Smooth muscle cell (in vitro differentiated cells): ENCODE data around the gene CLASP2. TPM values are rescaled to one million over a fixed set of nuclear protein-coding genes. Genes with fewer than 3 reads are reported as not detected.

Experiments
- DNase-seq: peaks from one replicate; lab custom pipeline; 2025; ENCODE audit not compliant: unreplicated experiment; lab: John Stamatoyannopoulos, UW
- H2AFZ ChIP-seq: fragments of 200-600 bp; sonication (generic); 2 replicates; pipeline ENCODE4 v1.6.0; 2016; ENCODE audit warnings: antibody characterized with exemption, low read depth, mild to moderate bottlenecking
- H3F3A ChIP-seq: fragments of 200-600 bp; sonication (generic); 2 replicates; pipeline ENCODE4 v1.6.0; 2017; ENCODE audit warnings: antibody characterized with exemption, low read depth
- H3K27ac ChIP-seq: fragments of 200-600 bp; sonication (generic); 2 replicates; pipeline ENCODE4 v1.5.1; 2016; ENCODE audit warnings: low read depth, mild to moderate bottlenecking
- H3K27me3 ChIP-seq: fragments of 200-600 bp; sonication (generic); 2 replicates; pipeline ENCODE4 v1.6.1; 2016; ENCODE audit warnings: low read depth, mild to moderate bottlenecking
- H3K36me3 ChIP-seq: fragments of 200-600 bp; sonication (generic); 2 replicates; pipeline ENCODE4 v1.5.1; 2016; ENCODE audit warnings: low read depth
- H3K4me1 ChIP-seq: fragments of 200-600 bp; sonication (generic); 2 replicates; pipeline ENCODE4 v1.5.1; 2016; ENCODE audit warnings: low read depth
- H3K4me2 ChIP-seq: fragments of 200-600 bp; sonication (generic); 2 replicates; pipeline ENCODE4 v1.6.0; 2016; ENCODE audit warnings: mild to moderate bottlenecking
- H3K4me3 ChIP-seq: fragments of 200-600 bp; sonication (generic); 2 replicates; pipeline ENCODE4 v1.5.1; 2016; ENCODE audit warnings: mild to moderate bottlenecking
- H3K79me2 ChIP-seq: fragments of 200-600 bp; sonication (generic); 2 replicates; pipeline ENCODE4 v1.6.0; 2016; ENCODE audit warnings: low read depth, mild to moderate bottlenecking
- H3K9ac ChIP-seq: fragments of 200-600 bp; sonication (generic); 2 replicates; pipeline ENCODE4 v1.6.0; 2016; ENCODE audit warnings: low read depth
- H3K9me3 ChIP-seq: fragments of 200-600 bp; sonication (generic); replicated peaks from 2 replicates; pipeline ENCODE4 v1.5.1; 2016; ENCODE audit warnings: low read depth
- H4K20me1 ChIP-seq: fragments of 200-600 bp; sonication (generic); 2 replicates; pipeline ENCODE4 v1.6.0; 2016; ENCODE audit warnings: low read depth
- WGBS: methylation state at CpG from one replicate; pipeline ENCODE4 v1.1.7; 2016; ENCODE audit warnings: low lambda C conversion rate; 5-methylcytosine and 5-hydroxymethylcytosine counted together
- polyA plus RNA-seq: library from polyadenylated mRNA; unstranded; fragments of >200 nt; fragmentation: Nextera tagmentation; extraction: Ambion mirVana; gene quantifications from 2 replicates; pipeline ENCODE4 v1.2.1, GENCODE V29; 2016
- total RNA-seq: library from RNA; depleted of rRNA; stranded (reverse); fragments of >200 nt; gene quantifications from 2 replicates; pipeline ENCODE4 v1.2.3, GENCODE V29; 2014
- TF ChIP-seq, protein P1 (sequence below): fragments of 200-600 bp; sonication (generic); IDR thresholded peaks from 2 replicates; pipeline ENCODE4 v1.5.1; 2017; ENCODE audit warnings: borderline replicate concordance, mild to moderate bottlenecking, antibody characterized with exemption; ENCODE audit not compliant: insufficient read depth, poor library complexity, severe bottlenecking

The CLASP2 gene
- total and polyA plus RNA-seq, 2 experiments from 2014 or later = 17.9 to 61.4 TPM

DNA sequence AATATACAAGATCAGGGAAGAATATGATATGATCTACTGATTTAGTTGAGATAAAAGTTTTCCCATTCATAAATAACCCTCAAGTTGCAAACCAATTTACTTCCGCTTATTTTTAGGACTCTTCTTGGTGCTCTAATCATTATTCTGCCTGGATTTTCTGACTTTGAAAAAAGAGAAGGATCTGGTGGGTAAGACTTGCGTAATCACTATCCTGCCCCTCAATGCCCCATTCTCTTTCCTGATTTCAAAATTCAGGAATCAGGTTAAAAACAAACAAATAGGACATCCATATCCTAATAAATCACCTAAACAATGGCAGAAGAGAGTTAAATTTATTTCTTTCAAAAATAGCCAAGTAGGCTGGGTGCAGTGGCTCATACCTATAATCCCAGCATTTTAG lies 127.5 kb downstream of the CLASP2 start:
- no peak for DNase-seq
- H3K4me1 ChIP-seq = no peaks in the 10 kb centered on the region
- H4K20me1 ChIP-seq = no peaks in the 10 kb centered on the region
- no peak overlapping the region for H3K9ac ChIP-seq
- H3K79me2 ChIP-seq = no peaks in the 10 kb centered on the region
- no peak overlapping the region for H2AFZ ChIP-seq
- H3K27me3 ChIP-seq = no peaks in the 10 kb centered on the region
- 97% methylated on average over 2 of the region's 2 CpGs for WGBS
- no peaks in the 10 kb centered on the region for H3K9me3 ChIP-seq
- H3K27ac ChIP-seq = no peak overlapping the region
- TF ChIP-seq, protein P1, sequence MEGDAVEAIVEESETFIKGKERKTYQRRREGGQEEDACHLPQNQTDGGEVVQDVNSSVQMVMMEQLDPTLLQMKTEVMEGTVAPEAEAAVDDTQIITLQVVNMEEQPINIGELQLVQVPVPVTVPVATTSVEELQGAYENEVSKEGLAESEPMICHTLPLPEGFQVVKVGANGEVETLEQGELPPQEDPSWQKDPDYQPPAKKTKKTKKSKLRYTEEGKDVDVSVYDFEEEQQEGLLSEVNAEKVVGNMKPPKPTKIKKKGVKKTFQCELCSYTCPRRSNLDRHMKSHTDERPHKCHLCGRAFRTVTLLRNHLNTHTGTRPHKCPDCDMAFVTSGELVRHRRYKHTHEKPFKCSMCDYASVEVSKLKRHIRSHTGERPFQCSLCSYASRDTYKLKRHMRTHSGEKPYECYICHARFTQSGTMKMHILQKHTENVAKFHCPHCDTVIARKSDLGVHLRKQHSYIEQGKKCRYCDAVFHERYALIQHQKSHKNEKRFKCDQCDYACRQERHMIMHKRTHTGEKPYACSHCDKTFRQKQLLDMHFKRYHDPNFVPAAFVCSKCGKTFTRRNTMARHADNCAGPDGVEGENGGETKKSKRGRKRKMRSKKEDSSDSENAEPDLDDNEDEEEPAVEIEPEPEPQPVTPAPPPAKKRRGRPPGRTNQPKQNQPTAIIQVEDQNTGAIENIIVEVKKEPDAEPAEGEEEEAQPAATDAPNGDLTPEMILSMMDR = no peak
- no peaks in the 10 kb centered on the region for H3K36me3 ChIP-seq
- H3F3A ChIP-seq = no peaks in the 10 kb centered on the region
- no peak overlapping the region for H3K4me3 ChIP-seq
- no peak overlapping the region for H3K4me2 ChIP-seq

DNA sequence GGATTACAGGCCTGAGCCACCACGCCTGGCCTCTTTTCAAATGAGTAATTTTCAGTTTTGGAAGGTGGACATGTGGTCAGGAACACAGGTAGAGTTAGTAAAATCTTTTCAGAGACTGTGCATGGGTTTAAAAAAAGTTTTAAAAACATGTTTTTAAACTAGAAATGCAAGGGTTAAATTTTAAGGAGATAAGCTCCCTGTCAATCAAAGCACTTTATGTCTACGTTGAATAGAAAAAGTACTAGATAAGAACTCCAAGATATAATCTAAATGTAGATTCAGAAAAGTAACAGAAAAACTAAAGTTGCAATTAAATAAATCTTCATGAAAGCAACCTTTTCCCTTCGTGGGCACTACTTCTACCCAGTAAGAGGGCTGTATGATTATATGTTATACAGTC lies 131.7 kb downstream of the CLASP2 start:
- no peaks in the 10 kb centered on the region for H3K9me3 ChIP-seq
- no peak overlapping the region for H3K9ac ChIP-seq
- H3K79me2 ChIP-seq = no peaks in the 10 kb centered on the region
- H3F3A ChIP-seq = no peaks in the 10 kb centered on the region
- TF ChIP-seq, protein P1 = no peak
- H3K27ac ChIP-seq = no peak overlapping the region
- H3K4me1 ChIP-seq = peaks cover 7% of the 10 kb centered on the region
- no peaks in the 10 kb centered on the region for H4K20me1 ChIP-seq
- no peak overlapping the region for H3K4me3 ChIP-seq
- no peak overlapping the region for H2AFZ ChIP-seq
- 80% methylated on average over 3 of the region's 3 CpGs for WGBS
- H3K4me2 ChIP-seq = no peak overlapping the region
- H3K36me3 ChIP-seq = no peaks in the 10 kb centered on the region
- H3K27me3 ChIP-seq = no peaks in the 10 kb centered on the region
- DNase-seq = no peak

DNA sequence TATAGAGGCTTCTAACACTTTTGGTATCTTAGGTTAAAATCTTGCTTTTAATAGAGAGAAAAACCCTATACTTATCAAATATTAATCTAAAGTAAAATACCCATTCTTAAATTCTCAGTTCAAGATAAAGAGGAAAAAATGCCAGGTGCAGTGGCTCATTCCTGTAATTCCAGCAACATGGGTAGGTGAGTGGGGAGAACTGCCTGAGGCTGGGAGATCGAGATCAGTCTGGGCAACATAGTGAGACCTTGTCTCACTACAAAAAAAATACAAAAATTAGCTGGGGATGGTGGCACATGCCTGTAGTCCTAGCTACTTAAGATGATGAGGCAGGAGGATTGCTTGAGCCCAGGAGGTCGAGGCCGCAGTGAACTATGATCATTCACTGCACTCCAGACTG lies 135.8 kb downstream of the CLASP2 start:
- Histone ChIP-seq H3K27me3 (no peaks in the 10 kb centered on the region), H2AFZ (no peak overlapping the region), H3K79me2 (no peaks in the 10 kb centered on the region), H3K36me3 (no peaks in the 10 kb centered on the region), H3K4me1 (peaks cover 33% of the 10 kb centered on the region), H3K4me3 (no peak overlapping the region), H3K9ac (no peak overlapping the region), H3K9me3 (no peaks in the 10 kb centered on the region), H4K20me1 (no peaks in the 10 kb centered on the region), H3K4me2 (no peak overlapping the region), H3F3A (no peaks in the 10 kb centered on the region), H3K27ac (no peak overlapping the region)
- 86% methylated on average over 3 of the region's 3 CpGs for WGBS
- TF ChIP-seq, protein P1 = no peak
- DNase-seq = no peak

DNA sequence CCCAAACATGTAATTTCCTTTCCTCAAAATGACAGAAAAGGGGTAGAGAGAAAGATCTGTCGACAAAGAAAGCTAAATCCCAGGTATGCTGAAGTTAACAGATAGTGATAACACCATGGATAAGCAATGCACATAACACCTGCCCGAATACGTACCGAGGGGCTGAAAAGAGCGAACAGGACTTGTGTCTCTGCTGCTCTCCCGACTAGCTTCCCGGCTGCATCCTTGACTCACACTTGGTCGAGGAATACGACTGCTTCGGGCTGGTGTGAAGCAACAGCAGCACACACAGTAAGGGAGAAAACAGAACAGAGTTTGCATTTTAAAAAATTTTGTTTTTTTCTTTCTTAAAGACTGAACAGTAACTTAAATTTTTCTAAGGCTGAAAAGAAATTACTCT lies 136.4 kb downstream of the CLASP2 start:
- H3K9me3 ChIP-seq = no peaks in the 10 kb centered on the region
- TF ChIP-seq, protein P1 = no peak

More for the DNA sequence above, 136.4 kb downstream of the CLASP2 start:
- no peak overlapping the region for H3K4me3 ChIP-seq
- no peaks in the 10 kb centered on the region for H3F3A ChIP-seq
- no peak overlapping the region for H3K4me2 ChIP-seq
- no peaks in the 10 kb centered on the region for H4K20me1 ChIP-seq
- H2AFZ ChIP-seq = no peak overlapping the region
- H3K27ac ChIP-seq = no peak overlapping the region
- DNase-seq = no peak
- H3K27me3 ChIP-seq = no peaks in the 10 kb centered on the region
- no peaks in the 10 kb centered on the region for H3K79me2 ChIP-seq
- H3K36me3 ChIP-seq = no peaks in the 10 kb centered on the region
- WGBS = 61% methylated on average over 10 of the region's 10 CpGs
- H3K9ac ChIP-seq = no peak overlapping the region
- peaks cover 39% of the 10 kb centered on the region for H3K4me1 ChIP-seq
